DMS53 (cell line): ENCODE measurements around the gene LRRC74B.
"Not testable (repeated sequence)": the region's sequence is repeated elsewhere in the genome, so short reads cannot be mapped to it uniquely, and the experiment has no call there.

Source experiments
- DNase-seq: peaks from one replicate; lab custom pipeline; 2025; lab: John Stamatoyannopoulos, UW

LRRC74B gene

DNA sequence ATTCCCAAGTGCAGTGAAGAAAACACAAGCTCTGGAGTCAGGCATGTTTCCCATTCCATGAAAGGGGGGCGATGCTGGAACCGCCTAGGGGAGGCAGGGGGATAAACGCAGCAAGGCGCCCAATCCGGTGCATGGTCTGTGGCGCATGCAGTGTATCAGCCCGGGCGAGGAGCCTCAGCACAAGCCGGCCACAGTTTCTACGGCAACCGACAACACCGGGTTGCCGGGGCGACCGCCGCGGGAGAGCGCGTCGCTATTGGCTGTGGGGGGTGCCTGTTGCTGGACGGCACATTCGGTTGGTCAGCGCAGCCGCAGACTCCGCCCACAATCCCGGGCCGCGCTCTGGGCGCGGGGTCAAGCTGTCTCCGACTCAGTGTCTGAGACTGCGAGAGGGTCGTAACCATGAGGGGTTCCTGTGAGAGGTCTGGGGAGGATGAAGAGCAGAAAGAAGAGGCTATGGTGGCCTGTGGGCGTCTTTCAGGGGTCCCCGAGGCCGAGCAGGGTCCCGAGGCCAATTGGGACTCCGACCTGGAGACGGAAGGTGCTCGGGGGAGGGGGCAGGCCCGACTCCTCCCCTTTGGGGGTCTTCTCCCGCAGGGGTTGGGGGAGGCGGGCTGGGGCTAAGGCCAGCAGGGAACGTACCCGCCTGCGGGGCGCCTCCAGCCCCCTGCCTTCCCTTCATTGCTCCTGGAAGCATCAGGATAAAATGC, at the start of gene LRRC74B:
Gene LRRC74B (plus strand): TSS at position 362 of the 710 bp plus-strand sequence. CDS start 41 bp downstream, at position 403.
- DNase-seq: peak; percentile 91

- no peak for DNase-seq
Observed at GRCh38 chr22:20996031-20996410, 49.7 kb upstream of the LRRC74B start.

- DNase-seq: no peak
Observed at GRCh38 chr22:20996598-20997535, 48.9 kb upstream of the LRRC74B start.

DNA sequence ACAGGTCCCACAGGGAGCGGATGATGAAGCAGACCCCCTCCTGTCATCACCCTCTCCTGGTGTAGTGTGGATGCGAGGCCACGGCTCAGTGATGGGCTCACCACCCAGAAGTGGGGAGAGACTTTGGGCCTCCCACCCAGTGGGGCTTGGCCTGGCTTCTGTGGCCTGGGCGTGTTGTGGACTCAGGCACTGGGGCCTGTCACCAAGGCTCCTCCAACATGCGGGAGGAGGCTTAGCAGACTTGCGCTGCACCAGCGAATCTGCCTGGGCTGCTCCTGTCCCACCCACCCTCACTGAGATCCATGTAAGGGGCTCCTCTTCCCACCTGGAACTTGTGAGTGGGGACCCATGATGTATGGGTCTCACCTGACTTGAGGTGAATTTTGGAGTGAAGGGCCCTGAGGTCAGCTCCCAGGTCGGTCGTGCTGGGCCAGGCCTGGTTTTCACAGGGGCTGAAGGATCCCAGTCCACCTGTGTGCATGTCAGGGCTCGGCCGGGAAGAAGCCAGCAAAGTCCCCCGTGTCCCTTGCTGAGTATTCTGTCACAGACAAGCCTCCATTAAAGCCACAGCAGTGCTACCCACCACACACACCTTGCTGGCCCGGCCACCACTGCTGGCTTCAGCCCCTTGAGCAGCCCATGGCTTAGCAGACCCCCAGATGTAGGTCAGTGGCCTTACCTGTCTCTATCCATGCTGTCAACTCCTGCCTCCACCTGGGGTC, 48.0 kb upstream of the LRRC74B start:
- no peak for DNase-seq

- DNase-seq: no peak
Observed at GRCh38 chr22:20998411-20999336, 47.1 kb upstream of the LRRC74B start.

GRCh38 chr22:20999350-21000206, 46.2 kb upstream of the LRRC74B start:
- DNase-seq: peak; percentile 35

DNA sequence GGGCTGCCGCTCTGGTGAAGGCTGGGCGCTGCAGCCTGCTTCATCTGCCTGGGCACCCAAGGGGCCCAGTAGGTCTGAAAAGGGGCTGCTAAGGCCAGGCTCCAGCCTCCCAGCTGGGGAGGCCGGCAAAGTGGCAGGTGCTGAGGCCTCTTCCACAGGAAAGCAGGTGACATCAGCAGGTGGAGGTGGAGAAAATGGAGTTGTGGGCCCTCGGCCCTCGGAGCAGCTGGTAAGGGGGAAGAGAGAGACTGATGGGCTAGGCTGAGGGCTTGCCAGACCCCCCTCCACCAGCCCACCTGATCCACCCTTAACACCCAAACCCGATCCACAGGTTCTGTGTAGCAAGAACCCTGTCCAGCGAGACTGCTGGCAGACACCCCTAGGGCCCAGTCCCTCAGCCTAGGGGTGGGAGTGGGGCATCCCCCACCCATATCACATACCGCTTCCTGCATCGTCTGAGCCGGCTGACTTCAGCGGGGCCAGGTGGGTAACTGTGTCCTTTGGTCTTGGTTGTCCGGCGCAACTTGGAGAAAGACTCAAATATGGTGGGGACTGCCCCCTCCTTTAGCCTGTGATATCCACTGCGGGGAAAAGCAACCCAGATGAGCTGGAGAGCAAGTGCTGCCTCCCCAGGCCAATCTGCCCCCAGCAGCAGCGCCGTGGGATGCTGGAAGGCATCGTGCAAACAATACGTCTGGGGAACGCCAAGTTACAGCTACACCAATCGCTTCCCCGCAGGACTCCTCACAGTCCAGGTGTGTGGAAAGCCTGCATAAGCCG, 45.3 kb upstream of the LRRC74B start:
- DNase-seq: peak; percentile 45

DNA sequence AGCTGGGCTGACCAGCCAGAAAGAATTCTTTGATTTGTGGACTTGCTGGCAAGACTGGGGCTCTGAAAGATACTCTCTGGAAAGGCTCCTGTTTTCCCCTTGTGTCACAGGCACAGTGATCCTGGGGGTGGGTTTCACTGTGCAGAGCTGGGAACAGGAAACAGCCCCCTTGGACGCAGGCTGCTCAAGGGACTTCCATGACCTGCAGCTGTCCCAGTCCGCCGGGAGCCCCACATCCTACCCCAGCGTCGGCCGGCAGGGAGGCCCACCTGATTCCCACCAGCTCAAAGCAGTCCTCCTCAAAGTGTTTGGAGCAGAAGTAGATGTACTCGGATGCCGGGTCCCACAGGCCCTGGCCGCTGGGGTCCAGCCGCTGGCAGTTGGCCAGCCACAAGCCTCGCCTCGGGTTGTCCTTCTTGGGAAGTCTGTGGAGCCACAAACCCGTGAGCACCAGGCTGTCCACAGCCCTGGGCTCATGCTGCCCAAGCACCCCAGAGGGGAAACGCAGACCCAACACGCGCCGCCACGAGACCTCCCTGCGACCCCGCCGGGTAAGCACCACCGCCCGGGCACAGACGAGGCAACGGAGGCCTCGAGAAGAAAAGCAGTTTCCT, 44.7 kb upstream of the LRRC74B start:
- DNase-seq: no peak

DNA sequence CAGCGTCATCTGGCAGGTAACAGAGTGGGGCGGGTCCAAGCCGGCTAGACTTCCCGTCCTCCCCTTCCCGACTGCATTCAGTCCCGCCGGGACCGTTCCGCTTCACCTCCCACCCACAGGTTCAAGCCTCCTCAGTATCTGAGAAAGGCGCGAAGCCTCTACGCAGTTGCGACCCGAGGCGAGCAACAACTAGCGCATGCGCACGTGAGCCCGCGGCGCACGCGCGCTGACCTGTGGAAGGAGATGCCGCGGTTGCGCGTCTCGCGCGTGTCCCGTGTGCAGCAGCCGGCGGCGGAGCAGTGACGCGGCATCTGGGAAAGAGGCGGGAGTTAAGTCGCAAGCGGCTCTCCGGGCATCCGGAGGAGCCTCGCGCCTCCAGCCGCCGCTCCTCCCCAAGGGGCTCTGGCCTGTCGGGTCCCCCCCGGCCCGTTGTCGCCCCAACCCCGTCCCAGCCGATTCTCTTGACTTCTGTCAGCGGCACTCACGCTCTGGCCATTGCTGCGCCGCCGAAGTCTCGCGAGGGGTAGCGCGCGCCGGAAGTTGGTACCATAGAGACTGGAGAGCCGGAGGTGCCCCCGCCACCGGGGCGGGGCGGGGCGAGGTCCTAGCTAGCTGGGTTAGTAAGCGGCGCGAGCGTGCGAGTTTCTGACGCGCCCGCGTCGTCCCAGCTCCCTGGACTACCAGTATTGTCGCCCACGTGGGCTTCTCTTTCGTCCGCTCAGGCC, 44.0 kb upstream of the LRRC74B start, which contains the start of gene THAP7:
Gene THAP7 (minus strand): TSS at position 518 of the 725 bp plus-strand sequence. CDS start 207 bp downstream, at position 311.
- DNase-seq: peak; percentile 90

- DNase-seq: peak; percentile 7
Observed at GRCh38 chr22:21003782-21004181, 42.0 kb upstream of the LRRC74B start.

- DNase-seq: not testable (repeated sequence)
Observed at GRCh38 chr22:21009208-21009607, 36.5 kb upstream of the LRRC74B start.

GRCh38 chr22:21009638-21010425, 35.9 kb upstream of the LRRC74B start:
- DNase-seq: peak; percentile 4

DNA sequence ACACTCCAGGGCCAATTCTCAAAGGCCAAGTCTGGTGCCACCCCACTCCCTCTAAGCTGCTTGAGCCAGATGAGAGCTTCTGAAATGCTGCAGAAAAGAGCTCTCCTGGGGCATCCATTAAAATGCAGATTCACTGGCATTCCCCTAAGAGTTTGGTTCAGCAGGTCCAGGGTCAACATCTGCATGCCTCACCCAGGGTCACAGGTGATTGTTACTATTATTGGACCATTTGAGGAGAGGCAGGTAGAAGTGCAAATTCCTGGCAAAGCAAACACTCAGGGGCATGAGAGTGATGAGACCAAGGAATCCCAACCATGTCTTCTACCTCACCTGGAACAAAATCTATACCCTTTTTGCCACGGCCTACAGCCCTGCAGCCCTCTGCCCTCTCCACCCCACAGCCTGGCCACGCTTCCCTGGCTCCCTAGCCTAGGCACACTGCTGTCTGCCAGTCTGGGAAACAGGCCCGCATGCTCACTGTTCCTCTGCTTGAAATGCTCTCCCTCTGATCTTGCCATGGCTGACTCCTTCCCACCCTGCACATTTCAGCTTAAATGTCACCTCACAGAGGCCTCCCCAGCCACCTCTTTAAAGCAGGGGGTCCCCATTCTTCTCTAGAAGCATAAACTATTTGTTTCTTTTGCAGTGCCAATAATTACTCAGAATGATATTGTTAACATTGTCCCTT, 35.2 kb upstream of the LRRC74B start:
- DNase-seq: no peak

GRCh38 chr22:21012446-21013407, 33.0 kb upstream of the LRRC74B start:
- no peak for DNase-seq

GRCh38 chr22:21013657-21014201, 32.0 kb upstream of the LRRC74B start:
- peak; percentile 21 for DNase-seq
